Mesothelial cell of epicardium (in vitro differentiated cells): ENCODE data around the gene SLFN5. TPM values are rescaled to one million over a fixed set of nuclear protein-coding genes. Genes with fewer than 3 reads are reported as not detected.
"Not testable (repeated sequence)": the region's sequence is repeated elsewhere in the genome, so short reads cannot be mapped to it uniquely, and the experiment has no call there.

ENCODE experiments used
- DNase-seq, 2 experiments: peaks; one replicate each; pipeline ENCODE4 v3.0.0; 2021; ENCODE audit warnings: low spot score in 2 of 2; ENCODE audit not compliant: unreplicated experiment in 2 of 2
- H3K27ac Mint-ChIP-seq: 2 replicates; pipeline ENCODE4 v1.8.0; 2021; ENCODE audit warnings: mixed read lengths
- H3K27me3 Mint-ChIP-seq: 2 replicates; pipeline ENCODE4 v1.8.0; 2021; ENCODE audit warnings: low read depth, mixed read lengths
- H3K36me3 Mint-ChIP-seq: 2 replicates; pipeline ENCODE4 v1.8.0; 2021; ENCODE audit warnings: mixed read lengths
- H3K4me1 Mint-ChIP-seq: 2 replicates; pipeline ENCODE4 v1.8.0; 2021; ENCODE audit warnings: mixed read lengths
- H3K4me3 Mint-ChIP-seq: 2 replicates; pipeline ENCODE4 v1.8.0; 2021; ENCODE audit warnings: mild to moderate bottlenecking, moderate library complexity, mixed read lengths
- H3K9me3 Mint-ChIP-seq: 2 replicates; pipeline ENCODE4 v1.8.0; 2021; ENCODE audit warnings: mixed read lengths
- CTCF ChIP-seq: fragments of 200-600 bp; sonication (generic); IDR thresholded peaks from one replicate; pipeline ENCODE4 v1.5.0; 2021; ENCODE audit warnings: antibody characterized with exemption; ENCODE audit not compliant: unreplicated experiment
- total RNA-seq: library from RNA; stranded (reverse); gene quantifications from 3 replicates; pipeline ENCODE4 v1.2.1, GENCODE V29; 2021

The SLFN5 gene
- total RNA-seq, 1 donor from 2014 or later: 50.0 TPM

- Mint-ChIP-seq H3K27ac (no peak overlapping the region), H3K27me3 (no peaks in the 10 kb centered on the region), H3K4me3 (no peak overlapping the region), H3K36me3 (peaks cover 41% of the 10 kb centered on the region), H3K4me1 (no peaks in the 10 kb centered on the region), H3K9me3 (peaks cover under 1% of the 10 kb centered on the region)
- no peak for DNase-seq
- TF ChIP-seq CTCF: no peak
Observed at GRCh38 chr17:35265566-35266141, 22.8 kb downstream of the SLFN5 start.

DNA sequence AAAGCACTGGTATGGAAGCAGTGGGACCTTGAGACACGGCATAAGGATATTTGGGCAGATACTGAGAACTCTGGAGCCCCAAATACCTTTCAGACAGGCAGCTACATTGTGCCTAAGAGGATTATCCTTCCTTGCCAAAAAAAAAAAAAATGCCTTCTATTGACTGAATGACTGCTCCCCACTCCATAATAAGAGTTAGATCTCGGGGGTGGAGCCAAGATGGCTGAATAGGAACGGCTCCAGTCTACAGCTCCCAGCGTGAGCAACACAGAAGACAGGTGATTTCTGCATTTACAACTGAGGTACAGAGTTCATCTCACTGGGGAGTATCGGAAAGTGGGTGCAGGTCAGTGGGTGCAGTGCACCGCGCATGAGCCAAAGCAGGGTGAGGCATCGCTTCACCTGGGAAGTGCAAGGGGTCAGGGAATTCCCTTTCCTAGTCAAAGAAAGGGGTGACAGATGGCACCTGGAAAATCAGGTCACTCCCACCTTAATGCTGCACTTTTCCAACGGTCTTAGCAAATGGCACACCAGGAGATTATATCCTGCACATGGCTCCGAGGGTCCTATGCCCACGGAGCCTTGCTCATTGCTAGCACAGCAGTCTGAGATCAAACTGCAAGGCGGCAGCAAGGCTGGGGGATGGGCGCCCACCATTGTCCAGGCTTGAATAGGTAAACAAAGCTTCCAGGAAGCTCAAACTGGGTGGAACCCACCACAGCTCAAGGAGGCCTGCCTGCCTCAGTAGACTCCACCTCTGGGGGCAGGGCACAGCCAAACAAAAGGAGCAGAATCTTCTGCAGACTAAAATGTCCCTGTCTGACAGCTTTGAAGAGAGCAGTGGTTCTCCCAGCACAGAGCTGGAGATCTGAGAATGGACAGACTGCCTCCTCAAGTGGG, 31.5 kb downstream of the SLFN5 start:
- not testable (repeated sequence) for DNase-seq

GRCh38 chr17:35278454-35278853, 35.6 kb downstream of the SLFN5 start:
- H3K36me3 Mint-ChIP-seq, H3K27ac Mint-ChIP-seq, H3K4me1 Mint-ChIP-seq, DNase-seq, H3K4me3 Mint-ChIP-seq: not testable (repeated sequence)
- peaks cover 17% of the 10 kb centered on the region for H3K27me3 Mint-ChIP-seq
- H3K9me3 Mint-ChIP-seq: peaks cover 35% of the 10 kb centered on the region

More for the DNA sequence above, 31.5 kb downstream of the SLFN5 start:
- H3K27me3 Mint-ChIP-seq, H3K4me1 Mint-ChIP-seq, H3K27ac Mint-ChIP-seq, H3K4me3 Mint-ChIP-seq: not testable (repeated sequence)
- Mint-ChIP-seq H3K36me3 (peaks cover 13% of the 10 kb centered on the region), H3K9me3 (peaks cover 54% of the 10 kb centered on the region)

DNA sequence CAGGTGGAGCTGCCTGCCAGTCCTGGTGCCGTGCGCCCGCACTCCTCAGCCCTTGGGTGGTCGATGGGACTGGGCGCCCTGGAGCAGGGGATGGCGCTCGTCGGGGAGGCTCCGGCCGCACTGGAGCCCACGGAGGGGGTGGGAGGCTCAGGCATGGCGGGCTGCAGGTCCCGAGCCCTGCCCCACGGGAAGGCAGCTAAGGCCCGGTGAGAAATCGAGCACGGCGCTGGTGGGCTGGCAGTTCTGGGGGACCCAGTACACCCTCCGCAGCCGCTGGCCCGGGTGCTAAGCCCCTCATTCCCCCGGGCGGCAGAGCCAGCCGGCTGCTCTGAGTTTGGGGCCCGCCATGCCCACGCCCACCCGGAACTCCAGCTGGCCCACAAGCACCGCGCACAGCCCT, 36.0 kb downstream of the SLFN5 start:
- not testable (repeated sequence) for H3K27ac Mint-ChIP-seq, H3K4me1 Mint-ChIP-seq, H3K36me3 Mint-ChIP-seq, DNase-seq, H3K4me3 Mint-ChIP-seq
- peaks cover 31% of the 10 kb centered on the region for H3K9me3 Mint-ChIP-seq
- H3K27me3 Mint-ChIP-seq: peaks cover 17% of the 10 kb centered on the region

DNA sequence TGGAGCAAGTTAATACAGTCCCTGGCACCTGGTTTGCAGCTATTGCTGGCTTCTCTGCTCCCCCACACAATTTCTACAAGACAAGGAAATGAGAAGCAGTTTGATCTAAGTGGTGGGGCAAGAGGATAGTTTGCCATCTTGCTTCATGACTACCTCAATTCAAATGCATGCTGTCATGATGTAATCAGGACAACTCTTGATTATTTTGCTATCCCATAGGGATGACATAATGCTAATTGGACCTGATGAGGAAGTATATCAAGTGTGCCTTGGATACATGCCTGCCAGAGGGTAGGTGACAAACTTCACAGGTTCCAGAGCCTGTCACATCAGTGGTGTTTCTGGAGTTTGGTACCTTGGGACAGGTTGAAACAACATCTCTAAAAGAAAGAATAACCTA, 40.9 kb downstream of the SLFN5 start:
- H3K27me3 Mint-ChIP-seq: peaks cover 15% of the 10 kb centered on the region
- H3K9me3 Mint-ChIP-seq: peaks cover 25% of the 10 kb centered on the region
- H3K27ac Mint-ChIP-seq: no peak overlapping the region
- H3K4me3 Mint-ChIP-seq: no peak overlapping the region
- H3K36me3 Mint-ChIP-seq: no peaks in the 10 kb centered on the region
- H3K4me1 Mint-ChIP-seq: no peaks in the 10 kb centered on the region
- DNase-seq: no peak
- no peak for TF ChIP-seq CTCF

DNA sequence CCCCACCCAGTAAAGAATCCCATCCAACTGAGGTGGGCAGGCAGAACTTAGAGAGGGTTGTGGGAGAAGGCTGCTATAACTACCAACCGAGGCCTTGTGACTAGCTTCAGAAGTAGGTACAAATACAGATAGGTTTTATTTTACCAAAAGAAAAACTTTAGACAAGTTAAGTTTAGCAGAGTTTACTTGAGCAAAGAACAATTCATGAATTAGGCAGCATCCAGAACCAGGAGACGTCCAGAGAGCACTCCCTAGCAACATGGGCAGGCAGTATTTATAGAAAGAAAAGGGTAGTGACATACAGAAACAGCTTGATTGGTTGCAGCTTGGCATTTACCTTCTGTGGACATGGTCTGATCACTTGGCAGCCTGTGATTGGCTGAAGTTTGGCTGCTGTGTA, 42.1 kb downstream of the SLFN5 start:
- Mint-ChIP-seq H3K27ac (no peak overlapping the region), H3K4me3 (no peak overlapping the region), H3K9me3 (peaks cover 32% of the 10 kb centered on the region), H3K27me3 (peaks cover 25% of the 10 kb centered on the region), H3K36me3 (no peaks in the 10 kb centered on the region), H3K4me1 (no peaks in the 10 kb centered on the region)
- DNase-seq: no peak
- TF ChIP-seq CTCF: no peak

DNA sequence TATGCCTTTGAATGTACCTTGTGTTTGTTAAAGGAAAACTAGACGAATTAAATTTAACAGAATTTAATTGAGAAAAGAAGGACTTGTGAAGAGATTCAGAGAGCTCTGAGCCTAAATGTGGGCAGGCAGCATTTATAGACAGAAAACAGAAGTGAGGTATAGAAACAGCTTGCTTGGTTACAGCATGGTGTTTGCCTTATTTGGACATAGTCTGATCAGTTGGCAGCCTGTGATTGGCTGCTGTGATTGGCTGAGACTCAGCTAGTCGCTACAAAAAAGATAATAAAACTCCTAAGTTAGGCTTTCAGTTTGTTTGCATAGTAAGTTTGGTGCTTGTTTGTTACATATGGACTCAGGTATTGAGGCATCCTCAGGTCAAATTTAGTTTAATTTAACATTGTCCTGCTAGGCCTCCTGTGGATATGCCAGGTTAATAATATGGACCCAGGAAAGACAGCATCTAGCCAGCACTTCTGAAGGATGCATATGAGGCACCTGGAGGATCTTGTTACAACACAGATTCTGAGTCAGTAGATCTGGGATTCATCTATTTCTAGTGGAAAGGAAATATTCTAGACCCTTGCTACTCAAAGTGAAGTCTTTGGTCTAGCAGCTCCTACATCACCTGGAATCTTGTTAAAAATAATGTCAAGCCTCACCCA, 43.4 kb downstream of the SLFN5 start:
- Mint-ChIP-seq H3K27me3 (peaks cover 33% of the 10 kb centered on the region), H3K4me1 (no peaks in the 10 kb centered on the region), H3K4me3 (no peak overlapping the region), H3K27ac (no peak overlapping the region), H3K36me3 (no peaks in the 10 kb centered on the region), H3K9me3 (peaks cover 32% of the 10 kb centered on the region)
- DNase-seq: no peak
- TF ChIP-seq CTCF: no peak
